Measurements from ENCODE around the gene FOXD4L6.
"Not testable (repeated sequence)": the region's sequence is repeated elsewhere in the genome, so short reads cannot be mapped to it uniquely, and the experiment has no call there.

FOXD4L6 gene

GRCh38 chr9:41128581-41128980 lies at the start of gene FOXD4L6:
Gene FOXD4L6 (minus strand): TSS chr9:41128681. CDS start chr9:41128383, 298 bp downstream.
- not testable (repeated sequence) for FAIRE-seq

GRCh38 chr9:41174994-41175393 lies 46.5 kb upstream of the FOXD4L6 start:
- not testable (repeated sequence) for FAIRE-seq; DNase-seq (ENCODE audit: insufficient read length, low spot score)

More at GRCh38 chr9:41128581-41128980, at the start of gene FOXD4L6:
- DNase-seq (ENCODE audit: insufficient read length, low spot score): not testable (repeated sequence)

- not testable (repeated sequence) for FAIRE-seq; DNase-seq (ENCODE audit: insufficient read length, low spot score)
These were observed 21.6 kb upstream of the FOXD4L6 start for GRCh38 chr9:41150116-41150515.

GRCh38 chr9:41141878-41142277 lies 13.4 kb upstream of the FOXD4L6 start:
- not testable (repeated sequence) for DNase-seq (ENCODE audit: insufficient read length, low spot score); FAIRE-seq

GRCh38 chr9:41126746-41127446 lies 1.6 kb downstream of the FOXD4L6 start:
- not testable (repeated sequence) for FAIRE-seq; DNase-seq (ENCODE audit: insufficient read length, low spot score)

- DNase-seq (ENCODE audit: insufficient read length, low spot score); FAIRE-seq: not testable (repeated sequence)
These were observed 2.5 kb downstream of the FOXD4L6 start for GRCh38 chr9:41125936-41126335.

GRCh38 chr9:41125109-41125658 lies 3.3 kb downstream of the FOXD4L6 start:
- DNase-seq (ENCODE audit: insufficient read length, low spot score); FAIRE-seq: not testable (repeated sequence)

GRCh38 chr9:41124250-41125108 lies 4.0 kb downstream of the FOXD4L6 start:
- DNase-seq (ENCODE audit: insufficient read length, low spot score); FAIRE-seq: not testable (repeated sequence)

- not testable (repeated sequence) for FAIRE-seq; DNase-seq (ENCODE audit: insufficient read length, low spot score)
These were observed 4.7 kb downstream of the FOXD4L6 start for GRCh38 chr9:41123812-41124211.

- not testable (repeated sequence) for DNase-seq (ENCODE audit: insufficient read length, low spot score); FAIRE-seq
These were observed 5.1 kb downstream of the FOXD4L6 start for GRCh38 chr9:41123396-41123795.

GRCh38 chr9:41120696-41121095 lies 7.8 kb downstream of the FOXD4L6 start:
- not testable (repeated sequence) for FAIRE-seq

GRCh38 chr9:41119719-41120118 lies 8.8 kb downstream of the FOXD4L6 start:
- not testable (repeated sequence) for FAIRE-seq; DNase-seq (ENCODE audit: insufficient read length, low spot score)

More at GRCh38 chr9:41120696-41121095, 7.8 kb downstream of the FOXD4L6 start:
- not testable (repeated sequence) for DNase-seq (ENCODE audit: insufficient read length, low spot score)

- not testable (repeated sequence) for FAIRE-seq; DNase-seq (ENCODE audit: insufficient read length, low spot score)
These were observed 9.2 kb downstream of the FOXD4L6 start for GRCh38 chr9:41119311-41119710.

GRCh38 chr9:41113348-41113747 lies 15.1 kb downstream of the FOXD4L6 start:
- not testable (repeated sequence) for FAIRE-seq

GRCh38 chr9:41111414-41111813 lies 17.1 kb downstream of the FOXD4L6 start:
- not testable (repeated sequence) for DNase-seq (ENCODE audit: insufficient read length, low spot score); FAIRE-seq

More at GRCh38 chr9:41113348-41113747, 15.1 kb downstream of the FOXD4L6 start:
- DNase-seq (ENCODE audit: insufficient read length, low spot score): not testable (repeated sequence)

GRCh38 chr9:41110913-41111312 lies 17.6 kb downstream of the FOXD4L6 start:
- FAIRE-seq; DNase-seq (ENCODE audit: insufficient read length, low spot score): not testable (repeated sequence)

GRCh38 chr9:41109253-41109652 lies 19.2 kb downstream of the FOXD4L6 start:
- FAIRE-seq; DNase-seq (ENCODE audit: insufficient read length, low spot score): not testable (repeated sequence)

- FAIRE-seq: not testable (repeated sequence)
These were observed 19.7 kb downstream of the FOXD4L6 start for GRCh38 chr9:41108816-41109215.

GRCh38 chr9:41106472-41107116 lies 21.9 kb downstream of the FOXD4L6 start:
- FAIRE-seq; DNase-seq (ENCODE audit: insufficient read length, low spot score): not testable (repeated sequence)

More at GRCh38 chr9:41108816-41109215, 19.7 kb downstream of the FOXD4L6 start:
- not testable (repeated sequence) for DNase-seq (ENCODE audit: insufficient read length, low spot score)
